Measurements from ENCODE around the gene SLC17A7. TPM values are rescaled to one million over a fixed set of nuclear protein-coding genes. Genes with fewer than 3 reads are reported as not detected.

Gene SLC17A7
- total RNA-seq, 2 experiments from 2014 or later: not detected

DNA sequence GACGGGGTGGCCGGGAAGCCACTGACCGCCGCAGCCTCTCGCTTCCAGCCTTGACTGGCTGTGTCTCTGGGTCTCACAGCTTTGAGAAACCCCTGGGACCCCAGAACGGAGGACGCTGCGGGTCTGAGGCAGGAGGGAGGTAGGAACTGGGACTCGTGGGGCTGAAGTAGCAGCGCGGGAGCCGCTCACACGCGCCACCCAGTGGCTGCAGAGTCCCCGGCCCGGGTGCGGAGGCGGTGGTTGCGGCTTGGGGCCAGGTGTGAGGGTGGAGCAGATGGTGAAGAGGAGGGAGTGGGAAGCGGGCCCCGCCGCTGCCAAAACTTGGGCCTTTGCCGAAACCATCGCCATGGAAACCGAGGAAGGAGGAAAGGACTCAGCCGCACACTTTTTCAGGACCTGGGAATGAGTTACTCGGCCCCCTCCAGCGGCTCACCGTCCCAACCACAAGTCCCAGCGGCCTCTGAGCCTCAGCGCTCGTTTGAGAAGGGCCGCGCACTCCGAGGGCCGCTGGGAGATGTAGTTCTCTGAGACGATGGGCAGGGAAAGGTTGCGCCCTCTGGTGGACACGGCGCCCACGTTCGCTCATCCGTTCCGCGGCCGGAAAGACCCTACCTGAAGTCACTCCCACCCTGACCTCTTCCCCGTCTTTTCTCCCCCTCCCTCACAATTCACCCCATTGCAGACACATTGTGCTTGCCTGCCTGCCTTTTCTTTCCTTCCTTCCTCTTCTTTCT, 2.2 kb upstream of the SLC17A7 start:
- Histone ChIP-seq H3K27ac (ENCODE audit: low read depth in 1 of 2, low read length in 2 of 2) (no peak overlapping the region), H3K9me3 (ENCODE audit: control insufficient read depth in 1 of 2, insufficient read depth in 1 of 2, low read length in 2 of 2) (no peaks in the 10 kb centered on the region), H3K36me3 (ENCODE audit: insufficient read depth, low read length) (peaks cover 16% of the 10 kb centered on the region), H3K27me3 (ENCODE audit: control insufficient read depth in 1 of 2, insufficient read depth in 2 of 2, low read length in 2 of 2) (peaks cover 39% of the 10 kb centered on the region in 2 experiments), H3K4me1 (ENCODE audit: insufficient read depth, low read length) (peaks cover 47% of the 10 kb centered on the region), H3K4me3 (ENCODE audit: low read length) (peak overlapping the region; percentile 66)
- Mint-ChIP-seq H3K4me3 (peak overlapping the region; percentile 85), H3K4me1 (ENCODE audit: low read depth) (peaks cover 41% of the 10 kb centered on the region), H3K36me3 (ENCODE audit: low read depth) (peaks cover 34% of the 10 kb centered on the region), H3K27me3 (peaks cover 47% of the 10 kb centered on the region), H3K9me3 (no peaks in the 10 kb centered on the region), H3K27ac (peak overlapping the region; percentile 84)
- TF ChIP-seq, protein P1, sequence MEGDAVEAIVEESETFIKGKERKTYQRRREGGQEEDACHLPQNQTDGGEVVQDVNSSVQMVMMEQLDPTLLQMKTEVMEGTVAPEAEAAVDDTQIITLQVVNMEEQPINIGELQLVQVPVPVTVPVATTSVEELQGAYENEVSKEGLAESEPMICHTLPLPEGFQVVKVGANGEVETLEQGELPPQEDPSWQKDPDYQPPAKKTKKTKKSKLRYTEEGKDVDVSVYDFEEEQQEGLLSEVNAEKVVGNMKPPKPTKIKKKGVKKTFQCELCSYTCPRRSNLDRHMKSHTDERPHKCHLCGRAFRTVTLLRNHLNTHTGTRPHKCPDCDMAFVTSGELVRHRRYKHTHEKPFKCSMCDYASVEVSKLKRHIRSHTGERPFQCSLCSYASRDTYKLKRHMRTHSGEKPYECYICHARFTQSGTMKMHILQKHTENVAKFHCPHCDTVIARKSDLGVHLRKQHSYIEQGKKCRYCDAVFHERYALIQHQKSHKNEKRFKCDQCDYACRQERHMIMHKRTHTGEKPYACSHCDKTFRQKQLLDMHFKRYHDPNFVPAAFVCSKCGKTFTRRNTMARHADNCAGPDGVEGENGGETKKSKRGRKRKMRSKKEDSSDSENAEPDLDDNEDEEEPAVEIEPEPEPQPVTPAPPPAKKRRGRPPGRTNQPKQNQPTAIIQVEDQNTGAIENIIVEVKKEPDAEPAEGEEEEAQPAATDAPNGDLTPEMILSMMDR (IDR thresholded peaks at IDR 0.05): peak; percentile 95
- DNase-seq: peak; percentile 89 to 96 (median 91)
- peak; percentile 89 for ATAC-seq (ENCODE audit: poor library complexity)
- ChIA-PET CTCF (interaction anchor here (0.6 to 3.9 kb wide), 14 partner anchors 8 to 187 kb away, joined by 3 to 19 read pairs (median 4); partner anchors contain the start of genes CD37, FLT3LG and PIH1D1), POLR2A (interaction anchor here (0.7 to 1.9 kb wide), 7 partner anchors 26 to 52 kb away, joined by 3 to 5 read pairs (median 3); partner anchors contain the start of gene FLT3LG)
- intact Hi-C loops (cut with DNase I, micrococcal nuclease): loop anchor here (1.0 to 10.0 kb wide), 7 partner anchors 8 to 449 kb away; partner anchors contain the start of genes FLT3LG (in 1 of the 2), GYS1 (in 1 of the 2), PIH1D1 (in 1 of the 2) and RUVBL2 (in 1 of the 2)

DNA sequence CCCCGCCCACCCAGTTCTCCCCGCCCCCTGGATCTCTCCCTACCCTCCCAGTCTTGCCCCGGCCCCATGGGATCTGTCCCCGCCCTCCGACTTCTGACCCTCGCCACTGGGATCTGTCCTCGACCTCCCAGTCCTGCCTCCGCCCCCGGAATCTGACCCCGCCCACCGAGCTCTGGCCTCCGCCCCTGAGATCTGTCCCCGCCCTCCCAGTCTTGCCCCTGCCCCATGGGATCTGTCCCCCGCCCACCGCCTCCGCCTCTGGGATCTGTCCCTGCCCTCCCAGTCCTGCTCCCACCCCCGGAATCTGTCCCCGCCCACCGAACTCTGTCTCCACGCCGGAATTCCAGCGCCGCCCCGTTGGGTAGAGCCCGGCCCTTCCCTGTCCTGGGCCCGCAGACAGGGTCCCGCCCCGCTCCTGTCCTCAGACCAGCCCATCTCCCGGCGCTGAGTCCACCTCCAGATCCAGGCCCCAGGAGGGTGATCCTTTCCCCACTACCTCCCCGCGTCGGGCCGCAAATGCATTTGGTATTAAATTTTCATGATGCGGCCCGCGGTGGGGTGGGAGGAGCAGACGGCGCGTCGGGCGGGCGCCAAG, 1.5 kb upstream of the SLC17A7 start:
- H3K9me3 ChIP-seq (ENCODE audit: control insufficient read depth in 1 of 2, insufficient read depth in 1 of 2, low read length in 2 of 2): no peaks in the 10 kb centered on the region
- Mint-ChIP-seq H3K4me1 (ENCODE audit: low read depth) (peaks cover 36% of the 10 kb centered on the region), H3K4me3 (peak overlapping the region; percentile 85), H3K36me3 (ENCODE audit: low read depth) (peaks cover 29% of the 10 kb centered on the region), H3K27ac (peak overlapping the region; percentile 84), H3K9me3 (no peaks in the 10 kb centered on the region), H3K27me3 (peaks cover 54% of the 10 kb centered on the region)
- ATAC-seq (ENCODE audit: poor library complexity) (peak; percentile 28), DNase-seq (peak in 11 of 14 experiments; percentile 25 to 74 (median 51))
- TF ChIP-seq, protein P1 (IDR thresholded peaks at IDR 0.05): no peak
- H3K4me3 ChIP-seq (ENCODE audit: low read length): peak overlapping the region; percentile 66
- ChIA-PET POLR2A (interaction anchor here (0.9 to 1.9 kb wide), 5 partner anchors 28 to 51 kb away, joined by 3 to 6 read pairs (median 4); no protein-coding TSS in a partner anchor), CTCF (interaction anchor here (0.7 to 3.9 kb wide), 10 partner anchors 9 to 107 kb away, joined by 3 to 19 read pairs (median 4); partner anchors contain the start of genes CD37, FLT3LG and PIH1D1)
- peaks cover 11% of the 10 kb centered on the region for H3K36me3 ChIP-seq (ENCODE audit: insufficient read depth, low read length)
- intact Hi-C loops (cut with DNase I, micrococcal nuclease): loop anchor here (1.0 to 10.0 kb wide), 7 partner anchors 8 to 448 kb away; partner anchors contain the start of genes FLT3LG (in 1 of the 2), GYS1 (in 1 of the 2), PIH1D1 (in 1 of the 2) and RUVBL2 (in 1 of the 2)
- H3K27me3 ChIP-seq (ENCODE audit: control insufficient read depth in 1 of 2, insufficient read depth in 2 of 2, low read length in 2 of 2): peaks cover 45 to 46% of the 10 kb centered on the region in 2 experiments
- peaks cover 41% of the 10 kb centered on the region for H3K4me1 ChIP-seq (ENCODE audit: insufficient read depth, low read length)
- no peak overlapping the region for H3K27ac ChIP-seq (ENCODE audit: low read depth in 1 of 2, low read length in 2 of 2)

DNA sequence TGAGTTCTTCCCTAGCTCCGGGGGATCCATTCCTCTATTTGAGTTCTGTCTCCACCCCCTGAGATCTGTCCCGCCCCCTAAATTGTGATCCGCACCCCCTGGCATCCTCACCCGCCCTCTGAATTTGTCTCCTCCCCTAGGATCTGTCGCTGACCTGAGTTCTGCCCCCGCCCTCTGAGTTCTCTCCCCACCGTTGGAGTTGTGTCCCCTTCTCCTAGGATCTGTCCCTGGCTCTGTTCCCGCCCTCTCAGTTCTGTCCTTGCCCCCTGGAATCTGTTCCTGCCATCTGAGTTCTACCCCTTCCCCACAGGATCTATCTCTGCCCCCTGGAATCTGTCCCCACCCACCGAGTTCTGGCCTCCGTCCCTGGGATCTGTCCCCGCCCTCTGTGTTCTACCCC, 1.0 kb upstream of the SLC17A7 start:
- DNase-seq: peak in 2 of 14 experiments; percentile 6 to 55
- H3K27ac ChIP-seq (ENCODE audit: low read depth in 1 of 2, low read length in 2 of 2): no peak overlapping the region
- POLR2A ChIA-PET: interaction anchor here (1.1 to 1.9 kb wide), 5 partner anchors 11 to 51 kb away, joined by 3 to 6 read pairs (median 4); partner anchors contain the start of gene ALDH16A1
- intact Hi-C loops (cut with DNase I, micrococcal nuclease): loop anchor here in 1 of 2 experiments (5.0 to 10.0 kb wide), 2 partner anchors 110 to 448 kb away; partner anchors contain the start of genes GYS1 and RUVBL2
- TF ChIP-seq, protein P1 (IDR thresholded peaks at IDR 0.05): no peak
- H3K4me3 ChIP-seq (ENCODE audit: low read length): no peak overlapping the region
- Mint-ChIP-seq H3K27me3 (peaks cover 59% of the 10 kb centered on the region), H3K4me1 (ENCODE audit: low read depth) (peaks cover 36% of the 10 kb centered on the region), H3K4me3 (peak overlapping the region; percentile 85), H3K9me3 (no peaks in the 10 kb centered on the region), H3K36me3 (ENCODE audit: low read depth) (peaks cover 24% of the 10 kb centered on the region), H3K27ac (no peak overlapping the region)
- H3K9me3 ChIP-seq (ENCODE audit: control insufficient read depth in 1 of 2, insufficient read depth in 1 of 2, low read length in 2 of 2): no peaks in the 10 kb centered on the region
- peaks cover 36% of the 10 kb centered on the region for H3K4me1 ChIP-seq (ENCODE audit: insufficient read depth, low read length)
- CTCF ChIA-PET: interaction anchor here (0.9 to 3.9 kb wide), 6 partner anchors 11 to 51 kb away, joined by 3 to 19 read pairs (median 4); no protein-coding TSS in a partner anchor
- H3K27me3 ChIP-seq (ENCODE audit: control insufficient read depth in 1 of 2, insufficient read depth in 2 of 2, low read length in 2 of 2): peaks cover 50 to 51% of the 10 kb centered on the region in 2 experiments
- no peak for ATAC-seq (ENCODE audit: poor library complexity)
- H3K36me3 ChIP-seq (ENCODE audit: insufficient read depth, low read length): peaks cover 10% of the 10 kb centered on the region
